Nephron (organoid): Measurements from ENCODE around the gene SEMA3C.
A peak's percentile ranks its signal among the peaks of the same experiment; 100 is the strongest.

Experiments used
- H3K27ac Mint-ChIP-seq, 3 experiments: 2 replicates each; pipeline ENCODE4 v1.8.0; 2020; ENCODE audit warnings: mixed read lengths in 3 of 3, mild to moderate bottlenecking in 2 of 3, moderate library complexity in 1 of 3
- H3K27me3 Mint-ChIP-seq: 2 replicates; pipeline ENCODE4 v1.8.0; 2021; ENCODE audit warnings: low read depth, mild to moderate bottlenecking, moderate library complexity, mixed read lengths
- H3K36me3 Mint-ChIP-seq: 2 replicates; pipeline ENCODE4 v1.8.0; 2020; ENCODE audit warnings: low read depth, mixed read lengths
- H3K4me1 Mint-ChIP-seq: 2 replicates; pipeline ENCODE4 v1.8.0; 2020; ENCODE audit warnings: mixed read lengths
- H3K4me3 Mint-ChIP-seq, 3 experiments: 2 replicates each; pipeline ENCODE4 v1.8.0; 2020; ENCODE audit warnings: mild to moderate bottlenecking in 3 of 3, mixed read lengths in 3 of 3, moderate library complexity in 2 of 3
- H3K9me3 Mint-ChIP-seq: 2 replicates; pipeline ENCODE4 v1.8.0; 2020; ENCODE audit warnings: mixed read lengths
- CTCF ChIP-seq, 3 experiments: fragments of 200-600 bp; sonication (generic); IDR thresholded peaks; one replicate each; pipeline ENCODE4 v1.5.0; 2021; ENCODE audit warnings: antibody characterized with exemption in 3 of 3; ENCODE audit not compliant: unreplicated experiment in 3 of 3

Gene SEMA3C

GRCh38 chr7:80783186-80783677 lies 135.6 kb downstream of the SEMA3C start:
- H3K27me3 Mint-ChIP-seq: no peaks in the 10 kb centered on the region
- H3K4me1 Mint-ChIP-seq: peaks cover 34% of the 10 kb centered on the region
- H3K4me3 Mint-ChIP-seq: no peak overlapping the region
- peaks cover 10% of the 10 kb centered on the region for H3K36me3 Mint-ChIP-seq
- H3K9me3 Mint-ChIP-seq: no peaks in the 10 kb centered on the region
- no peak for TF ChIP-seq CTCF (IDR thresholded peaks at IDR 0.05; ENCODE audit: unreplicated experiment in 3 of 3)
- H3K27ac Mint-ChIP-seq: peak overlapping the region in 2 of 3 experiments; percentile 2 to 38

- no peak for TF ChIP-seq CTCF (IDR thresholded peaks at IDR 0.05; ENCODE audit: unreplicated experiment in 3 of 3)
- no peaks in the 10 kb centered on the region for H3K9me3 Mint-ChIP-seq
- no peaks in the 10 kb centered on the region for H3K27me3 Mint-ChIP-seq
- H3K27ac Mint-ChIP-seq: peak overlapping the region; percentile 26 to 84 (median 51)
- H3K4me1 Mint-ChIP-seq: peaks cover 34% of the 10 kb centered on the region
- H3K36me3 Mint-ChIP-seq: peaks cover 2% of the 10 kb centered on the region
- no peak overlapping the region for H3K4me3 Mint-ChIP-seq
Observed at GRCh38 chr7:80781561-80781979, 137.3 kb downstream of the SEMA3C start.

- TF ChIP-seq CTCF (IDR thresholded peaks at IDR 0.05; ENCODE audit: unreplicated experiment in 3 of 3): no peak
- peak overlapping the region; percentile 45 to 84 (median 51) for H3K27ac Mint-ChIP-seq
- H3K4me1 Mint-ChIP-seq: peaks cover 33% of the 10 kb centered on the region
- H3K4me3 Mint-ChIP-seq: no peak overlapping the region
- no peaks in the 10 kb centered on the region for H3K36me3 Mint-ChIP-seq
- H3K9me3 Mint-ChIP-seq: no peaks in the 10 kb centered on the region
- no peaks in the 10 kb centered on the region for H3K27me3 Mint-ChIP-seq
Observed at GRCh38 chr7:80781146-80781545, 137.7 kb downstream of the SEMA3C start.

GRCh38 chr7:80779456-80779855 lies 139.4 kb downstream of the SEMA3C start:
- H3K4me1 Mint-ChIP-seq: peaks cover 29% of the 10 kb centered on the region
- H3K36me3 Mint-ChIP-seq: no peaks in the 10 kb centered on the region
- H3K4me3 Mint-ChIP-seq: no peak overlapping the region
- no peak overlapping the region for H3K27ac Mint-ChIP-seq
- H3K27me3 Mint-ChIP-seq: no peaks in the 10 kb centered on the region
- TF ChIP-seq CTCF (IDR thresholded peaks at IDR 0.05; ENCODE audit: unreplicated experiment in 3 of 3): no peak
- H3K9me3 Mint-ChIP-seq: no peaks in the 10 kb centered on the region

GRCh38 chr7:80775897-80776296 lies 143.0 kb downstream of the SEMA3C start:
- Mint-ChIP-seq H3K36me3 (no peaks in the 10 kb centered on the region), H3K4me3 (no peak overlapping the region), H3K4me1 (peaks cover 7% of the 10 kb centered on the region), H3K27ac (no peak overlapping the region), H3K27me3 (no peaks in the 10 kb centered on the region), H3K9me3 (no peaks in the 10 kb centered on the region)
- TF ChIP-seq CTCF (IDR thresholded peaks at IDR 0.05; ENCODE audit: unreplicated experiment in 3 of 3): no peak

GRCh38 chr7:80775482-80775881 lies 143.4 kb downstream of the SEMA3C start:
- H3K27me3 Mint-ChIP-seq: no peaks in the 10 kb centered on the region
- no peaks in the 10 kb centered on the region for H3K36me3 Mint-ChIP-seq
- no peak for TF ChIP-seq CTCF (IDR thresholded peaks at IDR 0.05; ENCODE audit: unreplicated experiment in 3 of 3)
- no peak overlapping the region for H3K27ac Mint-ChIP-seq
- no peaks in the 10 kb centered on the region for H3K9me3 Mint-ChIP-seq
- H3K4me3 Mint-ChIP-seq: no peak overlapping the region
- H3K4me1 Mint-ChIP-seq: peaks cover 5% of the 10 kb centered on the region
